Mesenteric fat pad (tissue), 1 donor: ENCODE results near the gene PTMA. TPM values are rescaled to one million over a fixed set of nuclear protein-coding genes. Genes with fewer than 3 reads are reported as not detected.
"Not testable (repeated sequence)": the region's sequence is repeated elsewhere in the genome, so short reads cannot be mapped to it uniquely, and the experiment has no call there.

ENCODE experiments used
- DNase-seq: peaks from one replicate; pipeline ENCODE4 v3.0.0-alpha.2; 2020; ENCODE audit warnings: low spot score
- total RNA-seq: library from RNA; stranded (reverse); fragmentation: NEBNext Ultra II Directional; extraction: Animal tissue kit (Norgen Biotek cat#: 25700); gene quantifications from one replicate; pipeline ENCODE4 v1.2.1, GENCODE V29; 2021
- donor health status: DM: yes; HTN: yes; CAD: no.

The PTMA gene
- total RNA-seq, 1 donor from 2014 or later: 790 TPM

- DNase-seq: no peak
Observed at GRCh38 chr2:231691251-231691772, 17.0 kb upstream of the PTMA start.

- DNase-seq: no peak
Observed at GRCh38 chr2:231692847-231693246, 15.5 kb upstream of the PTMA start.

- DNase-seq: no peak
Observed at GRCh38 chr2:231693956-231694355, 14.4 kb upstream of the PTMA start.

- DNase-seq: no peak
Observed at GRCh38 chr2:231696004-231696367, 12.3 kb upstream of the PTMA start.

GRCh38 chr2:231699006-231699405 lies 9.3 kb upstream of the PTMA start:
- DNase-seq: no peak

GRCh38 chr2:231701456-231702373 lies 6.6 kb upstream of the PTMA start:
- DNase-seq: no peak

- DNase-seq: no peak
Observed at GRCh38 chr2:231704017-231704416, 4.3 kb upstream of the PTMA start.

- peak; percentile 99 for DNase-seq
Observed at GRCh38 chr2:231706731-231707624, 1.3 kb upstream of the PTMA start.

- peak; percentile 94 for DNase-seq
Observed at GRCh38 chr2:231707625-231707926, 749 bp upstream of the PTMA start.

- no peak for DNase-seq
Observed at GRCh38 chr2:231708773-231709635, 679 bp downstream of the PTMA start.

GRCh38 chr2:231709636-231709980 lies 1.3 kb downstream of the PTMA start:
- no peak for DNase-seq

GRCh38 chr2:231709981-231710798 lies 1.9 kb downstream of the PTMA start:
- peak; percentile 97 for DNase-seq

- no peak for DNase-seq
Observed at GRCh38 chr2:231710799-231711676, 2.7 kb downstream of the PTMA start.

GRCh38 chr2:231711677-231712450 lies 3.5 kb downstream of the PTMA start:
- DNase-seq: no peak

GRCh38 chr2:231712451-231713021 lies 4.2 kb downstream of the PTMA start:
- DNase-seq: not testable (repeated sequence)

- not testable (repeated sequence) for DNase-seq
Observed at GRCh38 chr2:231713406-231713729, 5.0 kb downstream of the PTMA start.

- peak; percentile 96 for DNase-seq
Observed at GRCh38 chr2:231713730-231714638, 5.7 kb downstream of the PTMA start.
